ENCODE results near the gene KAZN.

Gene KAZN

GRCh38 chr1:15043934-15044333, 445.4 kb downstream of the KAZN start:
- H3K4me3 ChIP-seq (ENCODE audit: low read depth, low read length): no peak overlapping the region
- TF ChIP-seq, protein P1, sequence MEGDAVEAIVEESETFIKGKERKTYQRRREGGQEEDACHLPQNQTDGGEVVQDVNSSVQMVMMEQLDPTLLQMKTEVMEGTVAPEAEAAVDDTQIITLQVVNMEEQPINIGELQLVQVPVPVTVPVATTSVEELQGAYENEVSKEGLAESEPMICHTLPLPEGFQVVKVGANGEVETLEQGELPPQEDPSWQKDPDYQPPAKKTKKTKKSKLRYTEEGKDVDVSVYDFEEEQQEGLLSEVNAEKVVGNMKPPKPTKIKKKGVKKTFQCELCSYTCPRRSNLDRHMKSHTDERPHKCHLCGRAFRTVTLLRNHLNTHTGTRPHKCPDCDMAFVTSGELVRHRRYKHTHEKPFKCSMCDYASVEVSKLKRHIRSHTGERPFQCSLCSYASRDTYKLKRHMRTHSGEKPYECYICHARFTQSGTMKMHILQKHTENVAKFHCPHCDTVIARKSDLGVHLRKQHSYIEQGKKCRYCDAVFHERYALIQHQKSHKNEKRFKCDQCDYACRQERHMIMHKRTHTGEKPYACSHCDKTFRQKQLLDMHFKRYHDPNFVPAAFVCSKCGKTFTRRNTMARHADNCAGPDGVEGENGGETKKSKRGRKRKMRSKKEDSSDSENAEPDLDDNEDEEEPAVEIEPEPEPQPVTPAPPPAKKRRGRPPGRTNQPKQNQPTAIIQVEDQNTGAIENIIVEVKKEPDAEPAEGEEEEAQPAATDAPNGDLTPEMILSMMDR (IDR thresholded peaks at IDR 0.05; ENCODE audit: borderline replicate concordance, insufficient read depth, low read depth, low read length): no peak

DNA sequence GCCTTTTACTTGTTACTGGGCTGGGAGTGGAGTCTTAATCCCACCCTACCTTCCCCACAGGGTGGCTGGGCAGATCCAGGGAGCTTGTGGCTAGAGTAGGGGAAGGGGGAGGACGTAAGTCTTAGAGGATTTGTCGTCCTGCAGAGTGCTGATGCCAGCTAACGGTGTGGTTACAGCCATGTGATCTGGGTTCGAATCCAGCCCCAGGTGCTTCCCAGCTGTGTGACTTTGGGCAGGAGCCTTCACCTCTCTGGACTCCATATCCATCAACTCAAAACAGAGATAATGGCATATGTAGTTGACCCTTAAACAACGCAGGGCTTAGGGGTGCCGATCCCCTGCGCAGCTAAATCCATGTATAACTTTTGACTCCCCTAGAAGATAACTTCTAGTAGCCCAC, 446.6 kb downstream of the KAZN start:
- TF ChIP-seq, protein P1 (IDR thresholded peaks at IDR 0.05; ENCODE audit: borderline replicate concordance, insufficient read depth, low read depth, low read length): no peak
- H3K4me3 ChIP-seq (ENCODE audit: low read depth, low read length): no peak overlapping the region

DNA sequence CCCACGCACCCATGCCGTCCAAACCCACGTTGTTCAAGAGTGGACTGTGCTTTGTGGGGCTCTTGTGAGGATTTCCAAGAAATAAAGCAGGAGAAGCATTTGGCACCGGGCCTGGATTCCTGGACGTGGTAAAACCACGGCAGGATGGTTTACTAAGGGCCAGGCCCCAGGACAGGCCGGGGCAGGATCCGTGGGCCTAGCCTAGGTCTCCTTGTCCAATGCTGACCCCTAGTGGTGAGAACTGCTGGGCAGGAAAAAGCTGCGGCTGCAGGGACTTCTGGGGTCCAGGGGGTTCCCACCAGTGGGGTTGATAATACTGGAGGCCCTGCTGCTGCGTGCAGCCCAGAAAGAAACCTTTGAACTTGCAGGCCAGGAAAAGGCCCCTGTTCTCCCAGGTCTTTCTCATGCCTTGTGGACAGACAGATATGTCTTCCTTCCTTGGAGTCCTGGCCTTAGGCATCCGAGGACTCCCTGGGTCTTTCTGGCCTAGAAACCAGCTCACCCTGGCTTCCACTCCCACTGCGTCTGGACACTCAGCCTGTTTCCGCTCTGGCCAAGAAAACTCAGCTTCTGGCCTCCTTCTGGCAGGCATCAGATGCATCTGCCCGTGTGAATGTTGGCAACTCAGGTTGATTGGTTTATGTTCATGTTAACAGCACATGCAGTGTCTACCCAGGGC, 448.1 kb downstream of the KAZN start:
- TF ChIP-seq, protein P1 (IDR thresholded peaks at IDR 0.05; ENCODE audit: borderline replicate concordance, insufficient read depth, low read depth, low read length): peak; percentile 87
- H3K4me3 ChIP-seq (ENCODE audit: low read depth, low read length): no peak overlapping the region

DNA sequence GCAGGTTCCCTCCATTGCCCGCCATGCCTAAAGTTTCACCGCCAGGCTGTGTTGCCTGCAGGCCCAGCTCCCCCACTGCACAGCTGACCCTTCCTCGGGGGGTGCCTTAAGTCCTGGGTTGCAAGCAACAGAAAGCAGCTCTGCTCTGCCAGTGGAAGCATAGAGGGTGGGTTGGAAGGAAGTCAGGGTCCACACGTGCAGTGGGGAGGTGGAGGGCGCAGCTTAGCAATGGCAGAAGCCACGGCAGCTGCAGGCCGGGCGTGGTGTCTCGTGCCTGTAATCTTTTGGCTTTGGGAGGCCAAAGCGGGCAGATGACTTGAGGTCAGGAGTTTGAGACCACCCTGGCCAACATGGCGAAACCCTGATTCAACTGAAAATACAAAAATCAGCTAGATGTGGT, 448.8 kb downstream of the KAZN start:
- TF ChIP-seq, protein P1 (IDR thresholded peaks at IDR 0.05; ENCODE audit: borderline replicate concordance, insufficient read depth, low read depth, low read length): no peak
- no peak overlapping the region for H3K4me3 ChIP-seq (ENCODE audit: low read depth, low read length)

DNA sequence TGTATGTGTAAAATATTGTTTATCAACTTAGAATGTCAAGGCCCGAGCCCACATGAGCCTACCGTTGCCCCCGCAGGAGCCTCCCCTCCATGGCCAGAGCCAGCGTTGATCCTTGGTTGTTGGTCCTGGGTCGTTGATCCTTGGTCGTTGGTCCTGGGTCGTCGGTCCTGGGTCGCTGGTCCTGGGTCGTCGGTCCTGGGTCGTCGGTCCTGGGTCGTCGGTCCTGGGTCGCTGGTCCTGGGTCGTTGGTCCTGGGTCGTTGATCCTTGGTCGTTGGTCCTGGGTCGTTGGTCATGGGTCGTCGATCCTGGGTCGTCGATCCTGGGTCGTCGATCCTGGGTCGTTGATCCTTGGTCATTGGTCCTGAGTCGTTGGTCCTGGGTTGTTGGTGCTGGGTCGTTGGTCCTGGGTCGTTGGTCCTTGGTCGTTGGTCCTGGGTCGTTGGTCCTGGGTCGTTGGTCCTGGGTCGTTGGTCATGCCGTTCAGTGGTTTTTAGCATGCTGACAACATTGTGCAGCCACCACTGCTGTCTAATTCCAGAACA, 450.0 kb downstream of the KAZN start:
- TF ChIP-seq, protein P1 (IDR thresholded peaks at IDR 0.05; ENCODE audit: borderline replicate concordance, insufficient read depth, low read depth, low read length): no peak
- H3K4me3 ChIP-seq (ENCODE audit: low read depth, low read length): no peak overlapping the region

DNA sequence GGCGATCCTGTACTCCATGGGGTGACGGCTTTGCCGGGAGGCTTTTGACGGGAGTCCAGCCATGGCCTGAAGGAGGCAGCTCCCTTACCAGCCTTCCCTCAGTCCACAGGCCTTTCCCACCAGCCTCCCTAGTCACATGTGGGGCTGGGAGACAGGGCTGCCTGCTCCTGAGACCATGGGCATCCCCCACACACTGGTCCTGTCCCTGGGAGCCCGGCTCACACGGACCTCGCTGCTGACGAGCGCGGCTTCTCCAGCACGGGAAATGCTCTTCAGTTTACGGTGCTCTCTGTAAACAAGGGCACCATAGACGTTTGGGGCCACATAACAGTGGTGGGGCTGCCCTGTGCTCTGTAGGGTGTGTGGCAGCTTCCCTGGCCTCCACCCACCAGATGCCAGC, 450.6 kb downstream of the KAZN start:
- TF ChIP-seq, protein P1 (IDR thresholded peaks at IDR 0.05; ENCODE audit: borderline replicate concordance, insufficient read depth, low read depth, low read length): no peak
- H3K4me3 ChIP-seq (ENCODE audit: low read depth, low read length): no peak overlapping the region

- TF ChIP-seq, protein P1 (IDR thresholded peaks at IDR 0.05; ENCODE audit: borderline replicate concordance, insufficient read depth, low read depth, low read length): no peak
Observed at GRCh38 chr1:15051882-15052528, 453.5 kb downstream of the KAZN start.

More at GRCh38 chr1:15051882-15052528, 453.5 kb downstream of the KAZN start:
- H3K4me3 ChIP-seq (ENCODE audit: low read depth, low read length): no peak overlapping the region
